ENCODE measurements around the gene PWWP2B.
A peak's percentile ranks its signal among the peaks of the same experiment; 100 is the strongest.

PWWP2B gene

GRCh38 chr10:132362151-132362611, 34.8 kb upstream of the PWWP2B start:
- H3K27ac ChIP-seq: no peak overlapping the region

GRCh38 chr10:132363376-132363775, 33.6 kb upstream of the PWWP2B start:
- no peak for DNase-seq (ENCODE audit: low read depth, low spot score)
- no peak overlapping the region for H3K27ac ChIP-seq

More at GRCh38 chr10:132362151-132362611, 34.8 kb upstream of the PWWP2B start:
- no peak for DNase-seq (ENCODE audit: low read depth, low spot score)

- DNase-seq (ENCODE audit: low read depth, low spot score): peak; percentile 14
- no peak overlapping the region for H3K27ac ChIP-seq
Observed at GRCh38 chr10:132363921-132364593, 32.9 kb upstream of the PWWP2B start.

- no peak for DNase-seq (ENCODE audit: low read depth, low spot score)
- no peak overlapping the region for H3K27ac ChIP-seq
Observed at GRCh38 chr10:132364594-132364970, 32.4 kb upstream of the PWWP2B start.

- no peak overlapping the region for H3K27ac ChIP-seq
- DNase-seq (ENCODE audit: low read depth, low spot score): no peak
Observed at GRCh38 chr10:132365102-132365501, 31.9 kb upstream of the PWWP2B start.

GRCh38 chr10:132366006-132366405, 31.0 kb upstream of the PWWP2B start:
- H3K27ac ChIP-seq: no peak overlapping the region
- no peak for DNase-seq (ENCODE audit: low read depth, low spot score)

GRCh38 chr10:132366499-132366898, 30.5 kb upstream of the PWWP2B start:
- no peak for DNase-seq (ENCODE audit: low read depth, low spot score)
- no peak overlapping the region for H3K27ac ChIP-seq

GRCh38 chr10:132368391-132368790, 28.6 kb upstream of the PWWP2B start:
- H3K27ac ChIP-seq: no peak overlapping the region
- DNase-seq (ENCODE audit: low read depth, low spot score): no peak

- DNase-seq (ENCODE audit: low read depth, low spot score): no peak
- H3K27ac ChIP-seq: no peak overlapping the region
Observed at GRCh38 chr10:132368881-132369635, 27.9 kb upstream of the PWWP2B start.

GRCh38 chr10:132369636-132370185, 27.3 kb upstream of the PWWP2B start:
- no peak for DNase-seq (ENCODE audit: low read depth, low spot score)
- no peak overlapping the region for H3K27ac ChIP-seq

GRCh38 chr10:132370426-132371340, 26.3 kb upstream of the PWWP2B start:
- H3K27ac ChIP-seq: no peak overlapping the region
- no peak for DNase-seq (ENCODE audit: low read depth, low spot score)

GRCh38 chr10:132371641-132372081, 25.3 kb upstream of the PWWP2B start:
- no peak overlapping the region for H3K27ac ChIP-seq
- no peak for DNase-seq (ENCODE audit: low read depth, low spot score)

GRCh38 chr10:132372516-132373095, 24.4 kb upstream of the PWWP2B start:
- DNase-seq (ENCODE audit: low read depth, low spot score): no peak
- H3K27ac ChIP-seq: no peak overlapping the region

GRCh38 chr10:132373241-132373955, 23.6 kb upstream of the PWWP2B start:
- H3K27ac ChIP-seq: no peak overlapping the region
- no peak for DNase-seq (ENCODE audit: low read depth, low spot score)

GRCh38 chr10:132374176-132374575, 22.8 kb upstream of the PWWP2B start:
- no peak for DNase-seq (ENCODE audit: low read depth, low spot score)
- no peak overlapping the region for H3K27ac ChIP-seq

- no peak for DNase-seq (ENCODE audit: low read depth, low spot score)
- H3K27ac ChIP-seq: no peak overlapping the region
Observed at GRCh38 chr10:132374612-132375011, 22.4 kb upstream of the PWWP2B start.

- no peak for DNase-seq (ENCODE audit: low read depth, low spot score)
Observed at GRCh38 chr10:132375116-132375794, 21.7 kb upstream of the PWWP2B start.

GRCh38 chr10:132375795-132376297, 21.2 kb upstream of the PWWP2B start:
- DNase-seq (ENCODE audit: low read depth, low spot score): no peak
- no peak overlapping the region for H3K27ac ChIP-seq

More at GRCh38 chr10:132375116-132375794, 21.7 kb upstream of the PWWP2B start:
- no peak overlapping the region for H3K27ac ChIP-seq
